A673 (cell line): ENCODE measurements around the gene DNASE1L3. TPM values are rescaled to one million over a fixed set of nuclear protein-coding genes. Genes with fewer than 3 reads are reported as not detected.

ENCODE experiments used
- BruUV-seq: library from RNA; stranded (reverse); fragments of 400-500 nt; replicated peaks from 2 replicates; lab custom pipeline; 2021; lab: Mats Ljungman, UMichigan
- CTCF ChIA-PET: fragments of 300-600 bp; sonication (Branson Sonifier 250); formaldehyde crosslinking; loops from one replicate; lab custom pipeline; 2022; ENCODE audit warnings: antibody characterized with exemption; lab: Charles Lee
- POLR2A ChIA-PET: fragments of 300-600 bp; sonication (Branson Sonifier 250); formaldehyde crosslinking; loops from one replicate; lab custom pipeline; 2022; ENCODE audit warnings: antibody characterized with exemption; ENCODE audit not compliant: low non-redundant PET; lab: Charles Lee
- DNase-seq: peaks from one replicate; pipeline ENCODE4 v3.0.0-alpha.2; 2015; ENCODE audit warnings: low spot score
- H3K27ac ChIP-seq: fragments of 200-600 bp; sonication (generic); 2 replicates; pipeline ENCODE4 v1.5.1; 2016; ENCODE audit warnings: mixed run types, low read depth, mild to moderate bottlenecking, mixed read lengths, antibody characterized with exemption, low read length; ENCODE audit not compliant: poor library complexity, severe bottlenecking
- H3K27me3 ChIP-seq: fragments of 200-600 bp; sonication (generic); replicated peaks from 2 replicates; pipeline ENCODE4 v1.6.1; 2017; ENCODE audit warnings: mixed run types, low read depth, mild to moderate bottlenecking, mixed read lengths, antibody characterized with exemption, low read length; ENCODE audit not compliant: insufficient read depth, poor library complexity
- H3K36me3 ChIP-seq: fragments of 200-600 bp; sonication (generic); 2 replicates; pipeline ENCODE4 v1.6.1; 2016; ENCODE audit warnings: mixed run types, mild to moderate bottlenecking, mixed read lengths, antibody characterized with exemption, low read length; ENCODE audit not compliant: insufficient read depth, poor library complexity, severe bottlenecking
- H3K4me1 ChIP-seq: fragments of 200-600 bp; sonication (generic); 2 replicates; pipeline ENCODE4 v1.6.1; 2017; ENCODE audit warnings: mixed run types, mild to moderate bottlenecking, mixed read lengths, antibody characterized with exemption, low read length; ENCODE audit not compliant: insufficient read depth, poor library complexity, severe bottlenecking
- H3K4me3 ChIP-seq: fragments of 200-600 bp; sonication (generic); 2 replicates; pipeline ENCODE4 v1.5.1; 2016; ENCODE audit warnings: low read depth, mixed run types, mild to moderate bottlenecking, mixed read lengths, low read length; ENCODE audit not compliant: poor library complexity, severe bottlenecking
- H3K9me3 ChIP-seq: fragments of 200-600 bp; sonication (generic); 2 replicates; pipeline ENCODE4 v1.6.1; 2016; ENCODE audit warnings: mixed run types, low read depth, mild to moderate bottlenecking, mixed read lengths, antibody characterized with exemption, low read length; ENCODE audit not compliant: poor library complexity, severe bottlenecking
- EZH2 ChIP-seq: fragments of 200-600 bp; sonication (generic); IDR thresholded peaks from 2 replicates; pipeline ENCODE4 v1.6.1; 2017; ENCODE audit warnings: borderline replicate concordance, low read depth, mild to moderate bottlenecking, mixed read lengths, antibody characterized with exemption, low read length; ENCODE audit not compliant: poor library complexity, severe bottlenecking
- intact Hi-C: fragments of 100-400 bp; cut with micrococcal nuclease; formaldehyde crosslinking; loops from one replicate; pipeline ENCODE4 v1.10.0; 2022; ENCODE audit not compliant: unreplicated experiment
- total RNA-seq: library from RNA; stranded (reverse); gene quantifications from 2 replicates; pipeline ENCODE4 v1.2.3, GENCODE V29; 2021
- TF ChIP-seq, protein P1 (sequence below): fragments of 300-800, 200-600 bp; sonication (generic); conservative IDR thresholded peaks from 2 replicates; pipeline ENCODE4 v1.5.1; 2017; ENCODE audit warnings: low read depth, mild to moderate bottlenecking, antibody characterized with exemption, low read length, moderate library complexity, mixed read lengths

DNASE1L3 gene
- total RNA-seq, 1 experiment from 2014 or later, result not detected

DNA sequence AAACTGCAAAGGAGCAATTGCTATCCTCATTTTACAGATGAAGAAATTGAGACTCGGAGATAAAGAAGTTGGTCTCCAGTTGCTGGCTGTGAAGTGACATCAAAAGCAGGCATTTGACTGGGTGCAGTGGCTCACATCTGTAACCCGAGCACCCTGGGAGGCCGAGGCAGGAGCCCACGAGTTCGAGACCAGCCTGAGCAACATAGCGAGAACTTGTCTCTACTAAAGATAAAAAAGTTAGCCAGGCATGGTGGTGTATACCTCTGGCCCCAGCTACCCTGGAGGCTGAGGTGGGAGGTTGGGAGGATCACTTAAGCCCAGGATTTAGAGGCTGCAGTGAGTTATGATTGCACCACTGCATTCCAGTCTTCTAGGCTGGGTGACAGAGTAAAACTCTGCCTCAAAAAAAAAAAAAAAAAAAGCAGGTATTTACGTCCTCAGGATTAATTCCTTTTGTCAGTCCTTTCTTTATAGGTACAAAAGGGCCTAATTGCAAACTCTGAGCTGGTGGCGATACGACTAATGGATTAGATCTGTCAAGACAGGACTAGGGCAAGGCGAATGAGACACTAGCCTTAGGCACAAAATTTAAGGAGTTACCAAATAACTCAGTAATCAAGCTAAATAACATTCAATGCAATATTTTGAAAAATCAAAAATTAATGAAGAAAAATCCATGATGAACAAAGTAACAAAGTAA is 5.9 kb upstream of the DNASE1L3 start:
- no peak for DNase-seq
- no peaks in the 10 kb centered on the region for H3K36me3 ChIP-seq
- no TSS peak for BruUV-seq
- no peaks in the 10 kb centered on the region for H3K27me3 ChIP-seq
- ChIA-PET POLR2A (no interaction called here), CTCF (interaction anchor here (0.6 to 1.1 kb wide), 3 partner anchors 14 to 44 kb away, joined by 3 to 4 read pairs (median 4); no protein-coding TSS in a partner anchor)
- H3K27ac ChIP-seq, result no peak overlapping the region
- intact Hi-C loops, result no loop called here
- no peaks in the 10 kb centered on the region for H3K9me3 ChIP-seq
- peaks cover 6% of the 10 kb centered on the region for H3K4me1 ChIP-seq
- TF ChIP-seq EZH2, result no peak
- TF ChIP-seq, protein P1, sequence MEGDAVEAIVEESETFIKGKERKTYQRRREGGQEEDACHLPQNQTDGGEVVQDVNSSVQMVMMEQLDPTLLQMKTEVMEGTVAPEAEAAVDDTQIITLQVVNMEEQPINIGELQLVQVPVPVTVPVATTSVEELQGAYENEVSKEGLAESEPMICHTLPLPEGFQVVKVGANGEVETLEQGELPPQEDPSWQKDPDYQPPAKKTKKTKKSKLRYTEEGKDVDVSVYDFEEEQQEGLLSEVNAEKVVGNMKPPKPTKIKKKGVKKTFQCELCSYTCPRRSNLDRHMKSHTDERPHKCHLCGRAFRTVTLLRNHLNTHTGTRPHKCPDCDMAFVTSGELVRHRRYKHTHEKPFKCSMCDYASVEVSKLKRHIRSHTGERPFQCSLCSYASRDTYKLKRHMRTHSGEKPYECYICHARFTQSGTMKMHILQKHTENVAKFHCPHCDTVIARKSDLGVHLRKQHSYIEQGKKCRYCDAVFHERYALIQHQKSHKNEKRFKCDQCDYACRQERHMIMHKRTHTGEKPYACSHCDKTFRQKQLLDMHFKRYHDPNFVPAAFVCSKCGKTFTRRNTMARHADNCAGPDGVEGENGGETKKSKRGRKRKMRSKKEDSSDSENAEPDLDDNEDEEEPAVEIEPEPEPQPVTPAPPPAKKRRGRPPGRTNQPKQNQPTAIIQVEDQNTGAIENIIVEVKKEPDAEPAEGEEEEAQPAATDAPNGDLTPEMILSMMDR, result no peak
- H3K4me3 ChIP-seq, result no peak overlapping the region

DNA sequence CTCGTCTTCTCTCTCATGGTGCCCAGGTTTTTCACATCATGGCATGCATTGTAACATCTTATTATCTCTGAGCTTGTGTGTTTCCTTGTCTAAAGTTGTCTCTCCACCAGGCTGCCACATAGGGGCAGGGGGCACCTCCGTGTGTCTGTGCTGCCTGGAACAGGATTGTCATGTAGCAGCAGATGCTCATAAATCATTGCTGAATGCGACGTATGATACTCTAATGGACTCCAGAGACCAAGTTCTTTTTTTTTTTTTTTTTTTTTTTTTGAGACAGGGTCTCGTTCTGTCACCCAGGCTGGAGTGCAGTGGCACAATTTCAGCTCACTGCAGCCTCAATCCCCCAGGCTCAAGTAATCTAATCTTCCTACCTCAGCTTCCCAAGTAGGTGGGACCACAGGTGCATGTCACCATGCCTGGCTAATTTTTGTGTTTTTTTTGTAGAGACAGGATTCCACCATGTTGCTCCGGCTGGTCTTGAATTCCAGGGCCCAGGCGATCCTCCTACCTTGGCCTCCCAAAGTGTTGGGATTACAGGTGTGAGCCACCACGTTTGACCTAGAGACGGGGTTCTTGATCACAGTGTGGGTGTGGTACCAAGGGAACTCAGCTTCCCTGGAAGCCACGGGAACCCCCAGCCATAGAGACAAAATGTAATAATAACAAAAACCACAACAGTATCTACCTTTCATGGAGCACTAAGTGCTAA is 4.7 kb upstream of the DNASE1L3 start:
- no peaks in the 10 kb centered on the region for H3K9me3 ChIP-seq
- no peak overlapping the region for H3K27ac ChIP-seq
- peaks cover 6% of the 10 kb centered on the region for H3K4me1 ChIP-seq
- H3K27me3 ChIP-seq, result no peaks in the 10 kb centered on the region
- ChIA-PET CTCF (no interaction called here), POLR2A (no interaction called here)
- intact Hi-C loops, result no loop called here
- H3K36me3 ChIP-seq, result no peaks in the 10 kb centered on the region
- no TSS peak for BruUV-seq
- no peak overlapping the region for H3K4me3 ChIP-seq
- DNase-seq, result no peak
- TF ChIP-seq, protein P1, result no peak
- TF ChIP-seq EZH2, result no peak

DNA sequence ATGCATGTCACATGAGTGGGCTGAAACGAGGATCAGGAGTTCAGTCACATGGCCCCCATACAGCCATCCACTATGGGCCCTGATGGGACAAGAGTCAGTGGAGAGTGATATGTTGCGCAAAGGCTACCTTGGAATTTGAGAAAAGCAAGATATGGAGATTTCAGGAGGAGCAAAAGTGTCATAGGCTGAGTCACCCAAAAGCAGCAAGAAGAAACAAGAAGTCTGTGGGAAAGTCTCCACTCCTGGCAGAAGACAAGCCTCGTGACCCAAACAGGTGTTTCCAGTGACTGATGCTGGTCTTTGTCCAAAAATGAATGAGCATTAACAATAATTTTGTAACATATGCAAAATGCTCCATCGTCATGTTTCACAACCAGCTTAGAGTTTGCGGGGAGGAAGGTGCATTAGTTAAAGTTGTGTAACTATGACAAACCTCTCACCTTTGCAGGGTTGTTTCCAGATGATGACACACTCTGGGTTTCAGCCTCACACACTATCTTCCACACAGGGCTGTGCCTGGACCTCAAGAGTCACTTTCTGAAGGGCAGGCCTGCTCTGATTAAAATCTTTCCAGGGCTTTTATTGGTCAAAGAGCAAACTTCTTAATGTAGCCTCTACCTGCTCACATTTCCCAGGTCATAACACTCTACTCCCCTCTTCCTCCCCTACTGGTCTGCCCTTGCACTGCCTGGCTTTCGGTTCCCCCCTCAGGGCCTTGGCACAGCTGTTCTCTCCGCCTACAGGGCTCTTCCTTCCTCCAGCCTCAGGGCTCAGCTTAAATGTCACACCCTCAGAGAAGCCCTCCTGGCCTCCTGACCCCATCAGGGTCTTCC is 3.9 kb upstream of the DNASE1L3 start:
- H3K36me3 ChIP-seq, result no peaks in the 10 kb centered on the region
- TF ChIP-seq, protein P1, result no peak
- no peak for TF ChIP-seq EZH2
- H3K27me3 ChIP-seq, result no peaks in the 10 kb centered on the region
- H3K9me3 ChIP-seq, result no peaks in the 10 kb centered on the region
- no peak for DNase-seq
- CTCF ChIA-PET, result no interaction called here
- H3K4me1 ChIP-seq, result peaks cover 6% of the 10 kb centered on the region
- H3K4me3 ChIP-seq, result no peak overlapping the region
- POLR2A ChIA-PET, result no interaction called here
- BruUV-seq, result no TSS peak
- H3K27ac ChIP-seq, result no peak overlapping the region
- intact Hi-C loops, result no loop called here
